ENCODE data around the gene PLTP.

Gene PLTP

GRCh38 chr20:45927071-45927878 is 15.3 kb upstream of the PLTP start:
- no peak overlapping the region for H3K9ac ChIP-seq (ENCODE audit: low read depth, low read length)
- H3K4me1 ChIP-seq (ENCODE audit: control insufficient read depth, insufficient read depth, low read length) = no peaks in the 10 kb centered on the region
- no peaks in the 10 kb centered on the region for H3K9me3 ChIP-seq (ENCODE audit: control insufficient read depth, insufficient read depth, low read length)
- no peak overlapping the region for H3K4me3 ChIP-seq (ENCODE audit: low read depth, low read length)
- no peaks in the 10 kb centered on the region for H3K36me3 ChIP-seq (ENCODE audit: control insufficient read depth, insufficient read depth, low read length)
- no peaks in the 10 kb centered on the region for H3K27me3 ChIP-seq (ENCODE audit: control insufficient read depth, insufficient read depth, low read length)
- no peak overlapping the region for H3K27ac ChIP-seq (ENCODE audit: low read depth, low read length)

GRCh38 chr20:45926731-45927070 is 14.7 kb upstream of the PLTP start:
- Histone ChIP-seq H3K27me3 (ENCODE audit: control insufficient read depth, insufficient read depth, low read length) (no peaks in the 10 kb centered on the region), H3K9ac (ENCODE audit: low read depth, low read length) (no peak overlapping the region), H3K4me1 (ENCODE audit: control insufficient read depth, insufficient read depth, low read length) (no peaks in the 10 kb centered on the region), H3K4me3 (ENCODE audit: low read depth, low read length) (no peak overlapping the region), H3K27ac (ENCODE audit: low read depth, low read length) (no peak overlapping the region), H3K9me3 (ENCODE audit: control insufficient read depth, insufficient read depth, low read length) (no peaks in the 10 kb centered on the region), H3K36me3 (ENCODE audit: control insufficient read depth, insufficient read depth, low read length) (no peaks in the 10 kb centered on the region)

- Histone ChIP-seq H3K27ac (ENCODE audit: low read depth, low read length) (no peak overlapping the region), H3K9ac (ENCODE audit: low read depth, low read length) (no peak overlapping the region), H3K27me3 (ENCODE audit: control insufficient read depth, insufficient read depth, low read length) (no peaks in the 10 kb centered on the region), H3K9me3 (ENCODE audit: control insufficient read depth, insufficient read depth, low read length) (no peaks in the 10 kb centered on the region), H3K4me3 (ENCODE audit: low read depth, low read length) (no peak overlapping the region), H3K4me1 (ENCODE audit: control insufficient read depth, insufficient read depth, low read length) (no peaks in the 10 kb centered on the region), H3K36me3 (ENCODE audit: control insufficient read depth, insufficient read depth, low read length) (no peaks in the 10 kb centered on the region)
Measured at GRCh38 chr20:45925821-45926506, 14.0 kb upstream of the PLTP start.

- Histone ChIP-seq H3K4me1 (ENCODE audit: control insufficient read depth, insufficient read depth, low read length) (no peaks in the 10 kb centered on the region), H3K9me3 (ENCODE audit: control insufficient read depth, insufficient read depth, low read length) (no peaks in the 10 kb centered on the region), H3K27ac (ENCODE audit: low read depth, low read length) (no peak overlapping the region), H3K36me3 (ENCODE audit: control insufficient read depth, insufficient read depth, low read length) (no peaks in the 10 kb centered on the region), H3K9ac (ENCODE audit: low read depth, low read length) (no peak overlapping the region), H3K4me3 (ENCODE audit: low read depth, low read length) (no peak overlapping the region), H3K27me3 (ENCODE audit: control insufficient read depth, insufficient read depth, low read length) (no peaks in the 10 kb centered on the region)
Measured at GRCh38 chr20:45924391-45925261, 12.7 kb upstream of the PLTP start.

GRCh38 chr20:45921337-45922189 is 9.6 kb upstream of the PLTP start:
- H3K27ac ChIP-seq (ENCODE audit: low read depth, low read length) = no peak overlapping the region
- H3K9ac ChIP-seq (ENCODE audit: low read depth, low read length) = no peak overlapping the region
- H3K36me3 ChIP-seq (ENCODE audit: control insufficient read depth, insufficient read depth, low read length) = no peaks in the 10 kb centered on the region
- H3K4me1 ChIP-seq (ENCODE audit: control insufficient read depth, insufficient read depth, low read length) = no peaks in the 10 kb centered on the region
- no peak overlapping the region for H3K4me3 ChIP-seq (ENCODE audit: low read depth, low read length)
- no peaks in the 10 kb centered on the region for H3K27me3 ChIP-seq (ENCODE audit: control insufficient read depth, insufficient read depth, low read length)
- no peaks in the 10 kb centered on the region for H3K9me3 ChIP-seq (ENCODE audit: control insufficient read depth, insufficient read depth, low read length)

- no peaks in the 10 kb centered on the region for H3K27me3 ChIP-seq (ENCODE audit: control insufficient read depth, insufficient read depth, low read length)
- H3K9ac ChIP-seq (ENCODE audit: low read depth, low read length) = no peak overlapping the region
- H3K27ac ChIP-seq (ENCODE audit: low read depth, low read length) = no peak overlapping the region
- H3K36me3 ChIP-seq (ENCODE audit: control insufficient read depth, insufficient read depth, low read length) = no peaks in the 10 kb centered on the region
- no peaks in the 10 kb centered on the region for H3K9me3 ChIP-seq (ENCODE audit: control insufficient read depth, insufficient read depth, low read length)
- no peaks in the 10 kb centered on the region for H3K4me1 ChIP-seq (ENCODE audit: control insufficient read depth, insufficient read depth, low read length)
- H3K4me3 ChIP-seq (ENCODE audit: low read depth, low read length) = no peak overlapping the region
Measured at GRCh38 chr20:45920462-45921336, 8.7 kb upstream of the PLTP start.

GRCh38 chr20:45919542-45920399 is 7.8 kb upstream of the PLTP start:
- no peaks in the 10 kb centered on the region for H3K9me3 ChIP-seq (ENCODE audit: control insufficient read depth, insufficient read depth, low read length)
- no peaks in the 10 kb centered on the region for H3K27me3 ChIP-seq (ENCODE audit: control insufficient read depth, insufficient read depth, low read length)
- no peak overlapping the region for H3K4me3 ChIP-seq (ENCODE audit: low read depth, low read length)
- H3K36me3 ChIP-seq (ENCODE audit: control insufficient read depth, insufficient read depth, low read length) = no peaks in the 10 kb centered on the region
- H3K27ac ChIP-seq (ENCODE audit: low read depth, low read length) = no peak overlapping the region
- H3K9ac ChIP-seq (ENCODE audit: low read depth, low read length) = no peak overlapping the region
- no peaks in the 10 kb centered on the region for H3K4me1 ChIP-seq (ENCODE audit: control insufficient read depth, insufficient read depth, low read length)

GRCh38 chr20:45918779-45919537 is 7.0 kb upstream of the PLTP start:
- H3K36me3 ChIP-seq (ENCODE audit: control insufficient read depth, insufficient read depth, low read length) = no peaks in the 10 kb centered on the region
- no peak overlapping the region for H3K4me3 ChIP-seq (ENCODE audit: low read depth, low read length)
- no peaks in the 10 kb centered on the region for H3K9me3 ChIP-seq (ENCODE audit: control insufficient read depth, insufficient read depth, low read length)
- H3K9ac ChIP-seq (ENCODE audit: low read depth, low read length) = no peak overlapping the region
- H3K4me1 ChIP-seq (ENCODE audit: control insufficient read depth, insufficient read depth, low read length) = no peaks in the 10 kb centered on the region
- no peaks in the 10 kb centered on the region for H3K27me3 ChIP-seq (ENCODE audit: control insufficient read depth, insufficient read depth, low read length)
- no peak overlapping the region for H3K27ac ChIP-seq (ENCODE audit: low read depth, low read length)

GRCh38 chr20:45918182-45918737 is 6.3 kb upstream of the PLTP start:
- H3K9me3 ChIP-seq (ENCODE audit: control insufficient read depth, insufficient read depth, low read length) = no peaks in the 10 kb centered on the region
- no peaks in the 10 kb centered on the region for H3K4me1 ChIP-seq (ENCODE audit: control insufficient read depth, insufficient read depth, low read length)
- H3K27me3 ChIP-seq (ENCODE audit: control insufficient read depth, insufficient read depth, low read length) = no peaks in the 10 kb centered on the region
- no peak overlapping the region for H3K4me3 ChIP-seq (ENCODE audit: low read depth, low read length)
- no peaks in the 10 kb centered on the region for H3K36me3 ChIP-seq (ENCODE audit: control insufficient read depth, insufficient read depth, low read length)
- no peak overlapping the region for H3K27ac ChIP-seq (ENCODE audit: low read depth, low read length)
- no peak overlapping the region for H3K9ac ChIP-seq (ENCODE audit: low read depth, low read length)

Measured in HUES48 (cell line).